ENCODE data around the gene ENPEP. TPM values are rescaled to one million over a fixed set of nuclear protein-coding genes. Genes with fewer than 3 reads are reported as not detected.
"Not testable (repeated sequence)": the region's sequence is repeated elsewhere in the genome, so short reads cannot be mapped to it uniquely, and the experiment has no call there.

ENPEP gene
- polyA plus RNA-seq, 3 donors = 155 to 240 (median 194) TPM

- DNase-seq (ENCODE audit: extremely low read depth in 1 of 11, low read depth in 9 of 11, low spot score in 4 of 11) = no peak
Observed at GRCh38 chr4:110474481-110474880, 1.5 kb upstream of the ENPEP start.

GRCh38 chr4:110475080-110475479 is 875 bp upstream of the ENPEP start:
- not testable (repeated sequence) for DNase-seq (ENCODE audit: extremely low read depth in 1 of 11, low read depth in 9 of 11, low spot score in 4 of 11)

GRCh38 chr4:110477836-110478235 is 1.9 kb downstream of the ENPEP start:
- no peak for DNase-seq (ENCODE audit: extremely low read depth in 1 of 11, low read depth in 9 of 11, low spot score in 4 of 11)

GRCh38 chr4:110480031-110480549 is 4.1 kb downstream of the ENPEP start:
- no peak for DNase-seq (ENCODE audit: extremely low read depth in 1 of 11, low read depth in 9 of 11, low spot score in 4 of 11)

- no peak for DNase-seq (ENCODE audit: extremely low read depth in 1 of 11, low read depth in 9 of 11, low spot score in 4 of 11)
Observed at GRCh38 chr4:110480746-110481271, 4.9 kb downstream of the ENPEP start.

GRCh38 chr4:110483516-110483915 is 7.6 kb downstream of the ENPEP start:
- no peak for DNase-seq (ENCODE audit: extremely low read depth in 1 of 11, low read depth in 9 of 11, low spot score in 4 of 11)

- DNase-seq (ENCODE audit: extremely low read depth in 1 of 11, low read depth in 9 of 11, low spot score in 4 of 11) = no peak
Observed at GRCh38 chr4:110484029-110484428, 8.1 kb downstream of the ENPEP start.

- no peak for DNase-seq (ENCODE audit: extremely low read depth in 1 of 11, low read depth in 9 of 11, low spot score in 4 of 11)
Observed at GRCh38 chr4:110484767-110485166, 8.8 kb downstream of the ENPEP start.

- no peak for DNase-seq (ENCODE audit: extremely low read depth in 1 of 11, low read depth in 9 of 11, low spot score in 4 of 11)
Observed at GRCh38 chr4:110485452-110485851, 9.5 kb downstream of the ENPEP start.

GRCh38 chr4:110486256-110486655 is 10.3 kb downstream of the ENPEP start:
- DNase-seq (ENCODE audit: extremely low read depth in 1 of 11, low read depth in 9 of 11, low spot score in 4 of 11) = no peak

- DNase-seq (ENCODE audit: extremely low read depth in 1 of 11, low read depth in 9 of 11, low spot score in 4 of 11) = not testable (repeated sequence)
Observed at GRCh38 chr4:110486850-110487249, 10.9 kb downstream of the ENPEP start.

- DNase-seq (ENCODE audit: extremely low read depth in 1 of 11, low read depth in 9 of 11, low spot score in 4 of 11) = peak in 1 of 11 donors; percentile 51
Observed at GRCh38 chr4:110487873-110488272, 11.9 kb downstream of the ENPEP start.

- no peak for DNase-seq (ENCODE audit: extremely low read depth in 1 of 11, low read depth in 9 of 11, low spot score in 4 of 11)
Observed at GRCh38 chr4:110489901-110490508, 14.1 kb downstream of the ENPEP start.

- DNase-seq (ENCODE audit: extremely low read depth in 1 of 11, low read depth in 9 of 11, low spot score in 4 of 11) = no peak
Observed at GRCh38 chr4:110492522-110492921, 16.6 kb downstream of the ENPEP start.

GRCh38 chr4:110493520-110493919 is 17.6 kb downstream of the ENPEP start:
- no peak for DNase-seq (ENCODE audit: extremely low read depth in 1 of 11, low read depth in 9 of 11, low spot score in 4 of 11)

GRCh38 chr4:110498420-110498819 is 22.5 kb downstream of the ENPEP start:
- no peak for DNase-seq (ENCODE audit: extremely low read depth in 1 of 11, low read depth in 9 of 11, low spot score in 4 of 11)

GRCh38 chr4:110499126-110499525 is 23.2 kb downstream of the ENPEP start:
- no peak for DNase-seq (ENCODE audit: extremely low read depth in 1 of 11, low read depth in 9 of 11, low spot score in 4 of 11)

- no peak for DNase-seq (ENCODE audit: extremely low read depth in 1 of 11, low read depth in 9 of 11, low spot score in 4 of 11)
Observed at GRCh38 chr4:110501826-110502225, 25.9 kb downstream of the ENPEP start.

- DNase-seq (ENCODE audit: extremely low read depth in 1 of 11, low read depth in 9 of 11, low spot score in 4 of 11) = no peak
Observed at GRCh38 chr4:110503270-110504083, 27.5 kb downstream of the ENPEP start.

GRCh38 chr4:110504084-110504435 is 28.1 kb downstream of the ENPEP start:
- no peak for DNase-seq (ENCODE audit: extremely low read depth in 1 of 11, low read depth in 9 of 11, low spot score in 4 of 11)

Measured in renal cortex interstitium (tissue), 11 donors.